HCT116 (cell line): Measurements from ENCODE around the gene LSAMP. TPM values are rescaled to one million over a fixed set of nuclear protein-coding genes. Genes with fewer than 3 reads are reported as not detected.

Experiments
- ATAC-seq: fragments of 200-7000 bp; cut with Tn5 transposase; 2 replicates; pipeline ENCODE4 v1.9.1; 2020; ENCODE audit warnings: mild to moderate bottlenecking, moderate library complexity
- BruUV-seq: library from RNA; stranded (reverse); fragments of 400-500 nt; replicated peaks from 2 replicates; lab custom pipeline; 2021; lab: Mats Ljungman, UMichigan
- CTCF ChIA-PET: fragments of 300-600 bp; sonication (Branson Sonifier 250); formaldehyde crosslinking; loops from one replicate; lab custom pipeline; 2021; ENCODE audit warnings: antibody characterized with exemption; lab: Charles Lee
- POLR2A ChIA-PET: fragments of 300-600, 350-600 bp; sonication (Branson Sonifier 250); formaldehyde crosslinking; loops from one replicate; lab custom pipeline; 2021; ENCODE audit warnings: antibody characterized with exemption; lab: Charles Lee
- RAD21 ChIA-PET, 2 experiments: fragments of 300-600 bp; sonication (Branson Sonifier 250); formaldehyde crosslinking; loops; one replicate each; lab custom pipeline; 2023; ENCODE audit warnings: low total read pairs in 2 of 2; ENCODE audit not compliant: uncharacterized antibody in 2 of 2, unreplicated experiment in 2 of 2, low non-redundant PET in 1 of 2; lab: Charles Lee
- DNase-seq: peaks from one replicate; pipeline ENCODE4 v3.0.0-alpha.2; 2010; ENCODE audit warnings: low read depth, low spot score
- H2AFZ ChIP-seq: fragments of 200-600 bp; shearing (Covaris generic), sonication (generic); 2 replicates; pipeline ENCODE4 v1.6.1; 2017; ENCODE audit warnings: low read depth, mixed run types, mixed read lengths, antibody characterized with exemption, low read length; ENCODE audit not compliant: poor library complexity, severe bottlenecking
- H3K27ac ChIP-seq: 2 replicates; pipeline ENCODE4 v1.5.1; 2012; ENCODE audit warnings: low read depth, low read length
- H3K27me3 ChIP-seq: fragments of 200-600 bp; sonication (generic); 2 replicates; pipeline ENCODE4 v1.6.1; 2016; ENCODE audit warnings: mixed run types, low read length, mixed read lengths; ENCODE audit not compliant: insufficient read depth
- H3K36me3 ChIP-seq, 2 experiments: fragments of 200-500 bp in 1 of 2; fragments of 200-600 bp in 1 of 2; sonication (Bioruptor generic) in 1 of 2; sonication (generic) in 1 of 2; 2 replicates each; pipeline versions ENCODE4 v1.5.1 to v1.6.1; 2014 to 2016; ENCODE audit warnings: low read length in 2 of 2, inconsistent platforms in 1 of 2, mixed read lengths in 1 of 2, mixed run types in 1 of 2; ENCODE audit not compliant: insufficient read depth in 2 of 2, control insufficient read depth in 1 of 2
- H3K4me1 ChIP-seq, 2 experiments: fragments of 200-600 bp in 1 of 2; sonication (generic) in 1 of 2; 2 replicates each; pipeline versions ENCODE4 v1.5.1 to v1.6.1; 2012 to 2017; ENCODE audit warnings: low read length in 2 of 2, inconsistent platforms in 1 of 2, mild to moderate bottlenecking in 1 of 2, mixed read lengths in 1 of 2, mixed run types in 1 of 2, moderate library complexity in 1 of 2; ENCODE audit not compliant: insufficient read depth in 2 of 2, control insufficient read depth in 1 of 2
- H3K4me2 ChIP-seq: fragments of 200-600 bp; sonication (generic); 2 replicates; pipeline ENCODE4 v1.6.1; 2017; ENCODE audit warnings: mixed run types, low read length, mixed read lengths
- H3K4me3 ChIP-seq, 2 experiments: fragments of 200-600 bp in 1 of 2; sonication (generic) in 1 of 2; replicated peaks in 1 of 2; 2 replicates each; pipeline ENCODE4 v1.5.1; 2011 to 2016; ENCODE audit warnings: low read length in 2 of 2, control low read depth in 1 of 2, low read depth in 1 of 2, mild to moderate bottlenecking in 1 of 2, mixed read lengths in 1 of 2, mixed run types in 1 of 2
- H3K79me2 ChIP-seq: fragments of 200-600 bp; sonication (generic); 2 replicates; pipeline ENCODE4 v1.6.1; 2017; ENCODE audit warnings: mild to moderate bottlenecking, mixed run types, low read length, moderate library complexity, mixed read lengths; ENCODE audit not compliant: insufficient read depth
- H3K9ac ChIP-seq: fragments of 200-600 bp; sonication (generic); 2 replicates; pipeline ENCODE4 v1.6.1; 2016; ENCODE audit warnings: low read length, mixed read lengths
- H3K9me2 ChIP-seq: fragments of 200-600 bp; sonication (generic), shearing (Covaris generic); 2 replicates; pipeline ENCODE4 v1.6.1; 2017; ENCODE audit warnings: mixed run types, mild to moderate bottlenecking, moderate library complexity; ENCODE audit not compliant: insufficient read depth
- H3K9me3 ChIP-seq, 2 experiments: fragments of 200-500 bp in 1 of 2; fragments of 200-600 bp in 1 of 2; sonication (Bioruptor generic) in 1 of 2; sonication (generic) in 1 of 2; 2 replicates each; pipeline ENCODE4 v1.6.1; 2014 to 2017; ENCODE audit warnings: low read length in 2 of 2, mixed read lengths in 2 of 2, inconsistent platforms in 1 of 2, low read depth in 1 of 2, mild to moderate bottlenecking in 1 of 2, mixed run types in 1 of 2, moderate library complexity in 1 of 2; ENCODE audit not compliant: control insufficient read depth in 1 of 2, insufficient read depth in 1 of 2
- H4K20me1 ChIP-seq: fragments of 200-600 bp; sonication (generic), shearing (Covaris generic); 2 replicates; pipeline ENCODE4 v1.6.1; 2017; ENCODE audit warnings: mixed run types, mild to moderate bottlenecking, moderate library complexity; ENCODE audit not compliant: insufficient read depth
- CBX3 ChIP-seq: IDR thresholded peaks from 2 replicates; pipeline ENCODE4 v1.6.1; 2012; ENCODE audit warnings: low read depth
- CEBPB ChIP-seq: IDR thresholded peaks from 2 replicates; pipeline ENCODE4 v1.6.1; 2012; ENCODE audit warnings: low read depth
- CTCF ChIP-seq, 3 experiments: fragments of 200-600 bp in 1 of 3; sonication (generic) in 1 of 3; IDR thresholded peaks in 2 of 3; conservative IDR thresholded peaks in 1 of 3; 2 replicates each; pipeline ENCODE4 v1.5.1; 2012 to 2017; ENCODE audit warnings: low read depth in 2 of 3, low read length in 2 of 3, antibody characterized with exemption in 1 of 3, borderline replicate concordance in 1 of 3, control low read depth in 1 of 3, mild to moderate bottlenecking in 1 of 3, mixed read lengths in 1 of 3, mixed run types in 1 of 3, moderate library complexity in 1 of 3; ENCODE audit not compliant: insufficient read depth in 1 of 3
- EGR1 ChIP-seq: IDR thresholded peaks from 2 replicates; pipeline ENCODE4 v1.6.1; 2012; ENCODE audit warnings: low read depth
- EZH2 ChIP-seq: fragments of 200-600 bp; sonication (generic); IDR thresholded peaks from 2 replicates; pipeline ENCODE4 v1.6.1; 2017; ENCODE audit warnings: antibody characterized with exemption, mixed run types
- FOSL1 ChIP-seq: IDR thresholded peaks from 2 replicates; pipeline ENCODE4 v1.6.1; 2012; ENCODE audit warnings: low read depth
- JUND ChIP-seq: IDR thresholded peaks from 2 replicates; pipeline ENCODE4 v1.6.1; 2012
- POLR2A ChIP-seq: IDR thresholded peaks from 2 replicates; pipeline ENCODE4 v1.7.0; 2011; ENCODE audit warnings: borderline replicate concordance; ENCODE audit not compliant: insufficient read depth, insufficient read length; ENCODE audit errors: extremely low read depth
- POLR2AphosphoS5 ChIP-seq: IDR thresholded peaks from 2 replicates; pipeline ENCODE4 v1.6.1; 2011; ENCODE audit warnings: mild to moderate bottlenecking, low read depth, low read length, moderate library complexity
- RAD21 ChIP-seq: IDR thresholded peaks from 2 replicates; pipeline ENCODE4 v1.6.1; 2012; ENCODE audit warnings: low read depth, mild to moderate bottlenecking
- SIN3A ChIP-seq: IDR thresholded peaks from 2 replicates; pipeline ENCODE4 v1.6.1; 2012; ENCODE audit warnings: low read depth
- SP1 ChIP-seq: IDR thresholded peaks from 2 replicates; pipeline ENCODE4 v1.6.1; 2012; ENCODE audit warnings: low read depth
- SRF ChIP-seq: IDR thresholded peaks from 2 replicates; pipeline ENCODE4 v1.6.1; 2012; ENCODE audit warnings: low read depth
- ZFX ChIP-seq: fragments of 450-650 bp; IDR thresholded peaks from 2 replicates; pipeline ENCODE4 v1.6.1; 2017
- ZNF274 ChIP-seq: fragments of 200-500 bp; sonication (Bioruptor generic); IDR thresholded peaks from 2 replicates; pipeline ENCODE4 v1.6.1; 2014; ENCODE audit warnings: mild to moderate bottlenecking, low read depth, low read length, inconsistent platforms
- intact Hi-C: fragments of 100-400 bp; cut with micrococcal nuclease; formaldehyde crosslinking; loops from 2 replicates; pipeline ENCODE4 v1.10.0; 2022
- total RNA-seq: library from RNA; stranded (reverse); gene quantifications from one replicate; pipeline ENCODE4 v1.2.1, GENCODE V29; 2021; ENCODE audit not compliant: unreplicated experiment
- TF ChIP-seq, protein P1 (sequence below): IDR thresholded peaks from 2 replicates; pipeline ENCODE4 v1.6.1; 2012
- TF ChIP-seq, protein P2 (sequence below): IDR thresholded peaks from 2 replicates; pipeline ENCODE4 v1.6.1; 2012
- TF ChIP-seq, protein P3 (sequence below): IDR thresholded peaks from 2 replicates; pipeline ENCODE4 v1.6.1; 2011; ENCODE audit warnings: mild to moderate bottlenecking, low read length, moderate library complexity; ENCODE audit not compliant: insufficient replicate concordance; ENCODE audit errors: extremely low read depth

The LSAMP gene
- total RNA-seq, 1 experiment from 2014 or later: 0.25 TPM

GRCh38 chr3:116018646-116019045, 426.6 kb downstream of the LSAMP start:
- H4K20me1 ChIP-seq: no peaks in the 10 kb centered on the region; the same call in 1 of the 2 replicates
- H3K4me2 ChIP-seq: no peak overlapping the region
- H3K9me3 ChIP-seq: no peaks in the 10 kb centered on the region
- no TSS peak for BruUV-seq
- RAD21 ChIA-PET: no interaction called here
- CTCF ChIA-PET: no interaction called here
- intact Hi-C loops: no loop called here
- no peak overlapping the region for H3K4me3 ChIP-seq
- no peak overlapping the region for H2AFZ ChIP-seq
- H3K27ac ChIP-seq: no peak overlapping the region
- no peaks in the 10 kb centered on the region for H3K36me3 ChIP-seq
- peaks cover 9% of the 10 kb centered on the region; the same call in 1 of the 2 replicates for H3K27me3 ChIP-seq
- no peak for TF ChIP-seq FOSL1
- TF ChIP-seq EGR1: no peak
- TF ChIP-seq, protein P1, sequence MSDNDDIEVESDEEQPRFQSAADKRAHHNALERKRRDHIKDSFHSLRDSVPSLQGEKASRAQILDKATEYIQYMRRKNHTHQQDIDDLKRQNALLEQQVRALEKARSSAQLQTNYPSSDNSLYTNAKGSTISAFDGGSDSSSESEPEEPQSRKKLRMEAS: no peak
- H3K9me2 ChIP-seq: no peaks in the 10 kb centered on the region
- no peaks in the 10 kb centered on the region for H3K4me1 ChIP-seq
- POLR2A ChIA-PET: no interaction called here
- DNase-seq (no peak), ATAC-seq (no peak)
- no peaks in the 10 kb centered on the region for H3K79me2 ChIP-seq
- no peak overlapping the region for H3K9ac ChIP-seq

DNA sequence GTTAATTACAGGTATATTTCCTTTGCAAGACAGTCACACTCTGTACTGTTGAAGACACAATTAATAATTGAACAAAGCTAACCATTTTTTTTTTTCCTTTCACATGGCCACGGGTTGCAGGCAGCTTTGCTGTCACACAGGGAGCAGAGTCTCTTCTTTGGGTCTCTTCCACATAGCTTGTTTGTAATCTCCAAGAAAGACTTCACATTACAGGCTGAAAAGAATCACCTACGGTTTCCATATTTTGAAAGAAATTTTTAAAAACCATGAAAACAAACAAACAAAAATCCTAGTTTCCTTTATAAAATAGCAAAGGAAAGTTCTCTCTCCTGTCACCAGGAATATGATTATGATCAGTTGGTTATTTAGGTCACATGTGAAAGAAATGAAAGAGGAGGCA, 429.4 kb downstream of the LSAMP start:
- intact Hi-C loops: no loop called here
- TF ChIP-seq ZFX (no peak), FOSL1 (no peak), POLR2A (no peak), SP1 (no peak), CBX3 (no peak), POLR2AphosphoS5 (no peak), CTCF (IDR thresholded peaks at IDR 0.05 in 2 of 3, conservative IDR thresholded peaks at IDR 0.05 in 1 of 3; ENCODE audit: borderline replicate concordance in 1 of 3, insufficient read depth in 1 of 3, low read depth in 2 of 3, low read length in 2 of 3) (no peak), SIN3A (no peak), EZH2 (no peak), RAD21 (no peak), ZNF274 (no peak), JUND (no peak), SRF (no peak), EGR1 (no peak), CEBPB (no peak)
- TF ChIP-seq, protein P1: no peak
- TF ChIP-seq, protein P2, sequence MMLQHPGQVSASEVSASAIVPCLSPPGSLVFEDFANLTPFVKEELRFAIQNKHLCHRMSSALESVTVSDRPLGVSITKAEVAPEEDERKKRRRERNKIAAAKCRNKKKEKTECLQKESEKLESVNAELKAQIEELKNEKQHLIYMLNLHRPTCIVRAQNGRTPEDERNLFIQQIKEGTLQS: no peak
- TF ChIP-seq, protein P3, sequence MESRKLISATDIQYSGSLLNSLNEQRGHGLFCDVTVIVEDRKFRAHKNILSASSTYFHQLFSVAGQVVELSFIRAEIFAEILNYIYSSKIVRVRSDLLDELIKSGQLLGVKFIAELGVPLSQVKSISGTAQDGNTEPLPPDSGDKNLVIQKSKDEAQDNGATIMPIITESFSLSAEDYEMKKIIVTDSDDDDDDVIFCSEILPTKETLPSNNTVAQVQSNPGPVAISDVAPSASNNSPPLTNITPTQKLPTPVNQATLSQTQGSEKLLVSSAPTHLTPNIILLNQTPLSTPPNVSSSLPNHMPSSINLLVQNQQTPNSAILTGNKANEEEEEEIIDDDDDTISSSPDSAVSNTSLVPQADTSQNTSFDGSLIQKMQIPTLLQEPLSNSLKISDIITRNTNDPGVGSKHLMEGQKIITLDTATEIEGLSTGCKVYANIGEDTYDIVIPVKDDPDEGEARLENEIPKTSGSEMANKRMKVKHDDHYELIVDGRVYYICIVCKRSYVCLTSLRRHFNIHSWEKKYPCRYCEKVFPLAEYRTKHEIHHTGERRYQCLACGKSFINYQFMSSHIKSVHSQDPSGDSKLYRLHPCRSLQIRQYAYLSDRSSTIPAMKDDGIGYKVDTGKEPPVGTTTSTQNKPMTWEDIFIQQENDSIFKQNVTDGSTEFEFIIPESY: no peak

More for the DNA sequence above, 429.4 kb downstream of the LSAMP start:
- Histone ChIP-seq H3K4me2 (no peak overlapping the region), H3K36me3 (no peaks in the 10 kb centered on the region), H3K27ac (no peak overlapping the region), H3K9me2 (no peaks in the 10 kb centered on the region), H3K79me2 (no peaks in the 10 kb centered on the region), H3K9ac (no peak overlapping the region), H3K27me3 (0 out of 2 replicates have a peak, but pooled peaks cover 4% of the 10 kb centered on the region), H3K4me1 (no peaks in the 10 kb centered on the region), H4K20me1 (no peaks in the 10 kb centered on the region), H2AFZ (no peak overlapping the region), H3K9me3 (no peaks in the 10 kb centered on the region), H3K4me3 (no peak overlapping the region)
- ChIA-PET RAD21 (no interaction called here), CTCF (no interaction called here), POLR2A (no interaction called here)
- no peak for ATAC-seq
- no TSS peak for BruUV-seq
- no peak for DNase-seq
